ENCODE data around the gene KEAP1. TPM values are rescaled to one million over a fixed set of nuclear protein-coding genes. Genes with fewer than 3 reads are reported as not detected.

The KEAP1 gene
- total and polyA plus RNA-seq, 2 of the 13 experiments (the other 11 are each of a cell fraction or from before 2014, with no cell fraction given): 56.7 to 72.9 TPM

DNA sequence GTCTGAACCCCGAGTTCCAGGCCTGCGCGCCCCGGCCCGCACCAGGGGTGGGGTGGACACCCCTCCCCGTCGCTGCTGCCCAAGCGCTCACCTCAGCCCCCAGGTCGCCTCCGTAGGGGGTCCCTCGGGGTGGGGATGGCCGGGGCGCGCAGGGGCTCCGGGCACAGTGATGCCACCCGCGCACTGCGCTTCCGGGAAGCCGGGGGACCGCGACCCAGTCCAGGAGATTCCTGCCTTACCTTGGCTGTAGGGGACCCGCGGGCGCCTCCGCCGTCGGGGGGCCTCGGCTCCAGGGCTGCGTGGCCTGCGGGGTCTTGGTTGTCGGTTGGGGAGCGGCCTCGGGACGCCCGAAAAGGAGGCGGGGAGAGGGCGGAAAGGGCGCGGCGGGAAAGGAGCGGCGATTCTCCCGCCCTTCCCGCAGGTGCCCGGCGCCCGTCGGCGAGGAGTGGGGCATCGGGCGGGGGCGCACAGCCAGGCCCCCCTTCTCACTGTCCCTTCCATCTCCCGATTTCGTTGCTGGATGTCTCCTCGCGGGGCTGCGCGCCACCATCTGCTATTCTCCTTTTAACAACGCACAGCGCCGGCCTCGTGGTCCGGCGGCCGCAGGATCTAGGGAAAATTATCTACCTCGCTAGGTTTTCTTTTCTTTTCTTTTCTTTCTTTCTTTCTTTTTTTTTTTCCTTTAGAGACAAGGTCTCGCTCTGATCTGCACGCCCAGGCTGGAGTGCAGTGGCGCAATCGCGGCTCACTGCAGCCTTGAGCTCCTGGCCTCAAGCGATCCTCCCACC is at the start of gene KEAP1 (continued):
- TF ChIP-seq, protein P1, sequence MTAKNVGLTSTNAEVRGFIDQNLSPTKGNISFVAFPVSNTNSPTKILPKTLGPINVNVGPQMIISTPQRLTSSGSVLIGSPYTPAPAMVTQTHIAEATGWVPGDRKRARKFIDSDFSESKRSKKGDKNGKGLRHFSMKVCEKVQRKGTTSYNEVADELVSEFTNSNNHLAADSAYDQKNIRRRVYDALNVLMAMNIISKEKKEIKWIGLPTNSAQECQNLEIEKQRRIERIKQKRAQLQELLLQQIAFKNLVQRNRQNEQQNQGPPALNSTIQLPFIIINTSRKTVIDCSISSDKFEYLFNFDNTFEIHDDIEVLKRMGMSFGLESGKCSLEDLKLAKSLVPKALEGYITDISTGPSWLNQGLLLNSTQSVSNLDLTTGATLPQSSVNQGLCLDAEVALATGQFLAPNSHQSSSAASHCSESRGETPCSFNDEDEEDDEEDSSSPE (CRISPR knock-in tag; IDR thresholded peaks at IDR 0.05): peak; percentile 87
- TF ChIP-seq, protein P2, sequence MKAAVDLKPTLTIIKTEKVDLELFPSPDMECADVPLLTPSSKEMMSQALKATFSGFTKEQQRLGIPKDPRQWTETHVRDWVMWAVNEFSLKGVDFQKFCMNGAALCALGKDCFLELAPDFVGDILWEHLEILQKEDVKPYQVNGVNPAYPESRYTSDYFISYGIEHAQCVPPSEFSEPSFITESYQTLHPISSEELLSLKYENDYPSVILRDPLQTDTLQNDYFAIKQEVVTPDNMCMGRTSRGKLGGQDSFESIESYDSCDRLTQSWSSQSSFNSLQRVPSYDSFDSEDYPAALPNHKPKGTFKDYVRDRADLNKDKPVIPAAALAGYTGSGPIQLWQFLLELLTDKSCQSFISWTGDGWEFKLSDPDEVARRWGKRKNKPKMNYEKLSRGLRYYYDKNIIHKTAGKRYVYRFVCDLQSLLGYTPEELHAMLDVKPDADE (CRISPR knock-in tag; IDR thresholded peaks at IDR 0.05): peak; percentile 45; the same call in 1 of the 2 replicates
- TF ChIP-seq CCAR2 (optimal IDR thresholded peaks at IDR 0.05; ENCODE audit: low read depth, low read length) (no peak), ZNF782 (CRISPR knock-in tag; IDR thresholded peaks at IDR 0.05; ENCODE audit: borderline replicate concordance) (peak; percentile 39; the same call in 1 of the 2 replicates), ZNF563 (CRISPR knock-in tag; IDR thresholded peaks at IDR 0.05) (0 out of 2 replicates have a peak, but pooled peaks have one; percentile 60), ZNF253 (CRISPR knock-in tag; IDR thresholded peaks at IDR 0.05; ENCODE audit: borderline replicate concordance) (no peak), ZNF331 (CRISPR knock-in tag; IDR thresholded peaks at IDR 0.05) (0 out of 2 replicates have a peak, but pooled peaks have one; percentile 21), HNF4A (CRISPR knock-in tag; IDR thresholded peaks at IDR 0.05) (peak; percentile 18; the same call in 1 of the 2 replicates), MAFF (IDR thresholded peaks at IDR 0.05; ENCODE audit: low read depth, low read length) (no peak), KDM1A (CRISPR knock-in tag; IDR thresholded peaks at IDR 0.05) (peak; percentile 61; the same call in 1 of the 2 replicates), THYN1 (CRISPR knock-in tag; IDR thresholded peaks at IDR 0.05; ENCODE audit: borderline replicate concordance, low read depth) (no peak), HHEX (CRISPR knock-in tag; IDR thresholded peaks at IDR 0.05) (no peak), GATA4 (IDR thresholded peaks at IDR 0.05; ENCODE audit: borderline replicate concordance, low read depth) (no peak), GZF1 (CRISPR knock-in tag; IDR thresholded peaks at IDR 0.05) (peak; percentile 46; the same call in 1 of the 2 replicates)
- TF ChIP-seq, protein P3, sequence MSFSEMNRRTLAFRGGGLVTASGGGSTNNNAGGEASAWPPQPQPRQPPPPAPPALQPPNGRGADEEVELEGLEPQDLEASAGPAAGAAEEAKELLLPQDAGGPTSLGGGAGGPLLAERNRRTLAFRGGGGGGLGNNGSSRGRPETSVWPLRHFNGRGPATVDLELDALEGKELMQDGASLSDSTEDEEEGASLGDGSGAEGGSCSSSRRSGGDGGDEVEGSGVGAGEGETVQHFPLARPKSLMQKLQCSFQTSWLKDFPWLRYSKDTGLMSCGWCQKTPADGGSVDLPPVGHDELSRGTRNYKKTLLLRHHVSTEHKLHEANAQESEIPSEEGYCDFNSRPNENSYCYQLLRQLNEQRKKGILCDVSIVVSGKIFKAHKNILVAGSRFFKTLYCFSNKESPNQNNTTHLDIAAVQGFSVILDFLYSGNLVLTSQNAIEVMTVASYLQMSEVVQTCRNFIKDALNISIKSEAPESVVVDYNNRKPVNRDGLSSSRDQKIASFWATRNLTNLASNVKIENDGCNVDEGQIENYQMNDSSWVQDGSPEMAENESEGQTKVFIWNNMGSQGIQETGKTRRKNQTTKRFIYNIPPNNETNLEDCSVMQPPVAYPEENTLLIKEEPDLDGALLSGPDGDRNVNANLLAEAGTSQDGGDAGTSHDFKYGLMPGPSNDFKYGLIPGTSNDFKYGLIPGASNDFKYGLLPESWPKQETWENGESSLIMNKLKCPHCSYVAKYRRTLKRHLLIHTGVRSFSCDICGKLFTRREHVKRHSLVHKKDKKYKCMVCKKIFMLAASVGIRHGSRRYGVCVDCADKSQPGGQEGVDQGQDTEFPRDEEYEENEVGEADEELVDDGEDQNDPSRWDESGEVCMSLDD (CRISPR knock-in tag; IDR thresholded peaks at IDR 0.05; ENCODE audit: borderline replicate concordance): peak; percentile 87; the same call in 1 of the 2 replicates
- TF ChIP-seq, protein P4, sequence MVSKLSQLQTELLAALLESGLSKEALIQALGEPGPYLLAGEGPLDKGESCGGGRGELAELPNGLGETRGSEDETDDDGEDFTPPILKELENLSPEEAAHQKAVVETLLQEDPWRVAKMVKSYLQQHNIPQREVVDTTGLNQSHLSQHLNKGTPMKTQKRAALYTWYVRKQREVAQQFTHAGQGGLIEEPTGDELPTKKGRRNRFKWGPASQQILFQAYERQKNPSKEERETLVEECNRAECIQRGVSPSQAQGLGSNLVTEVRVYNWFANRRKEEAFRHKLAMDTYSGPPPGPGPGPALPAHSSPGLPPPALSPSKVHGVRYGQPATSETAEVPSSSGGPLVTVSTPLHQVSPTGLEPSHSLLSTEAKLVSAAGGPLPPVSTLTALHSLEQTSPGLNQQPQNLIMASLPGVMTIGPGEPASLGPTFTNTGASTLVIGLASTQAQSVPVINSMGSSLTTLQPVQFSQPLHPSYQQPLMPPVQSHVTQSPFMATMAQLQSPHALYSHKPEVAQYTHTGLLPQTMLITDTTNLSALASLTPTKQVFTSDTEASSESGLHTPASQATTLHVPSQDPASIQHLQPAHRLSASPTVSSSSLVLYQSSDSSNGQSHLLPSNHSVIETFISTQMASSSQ (IDR thresholded peaks at IDR 0.05; ENCODE audit: low read depth): no peak
- TF ChIP-seq, protein P4 (CRISPR knock-in tag; IDR thresholded peaks at IDR 0.05; ENCODE audit: borderline replicate concordance): peak; percentile 17; the same call in 1 of the 2 replicates
- TF ChIP-seq, protein P5, sequence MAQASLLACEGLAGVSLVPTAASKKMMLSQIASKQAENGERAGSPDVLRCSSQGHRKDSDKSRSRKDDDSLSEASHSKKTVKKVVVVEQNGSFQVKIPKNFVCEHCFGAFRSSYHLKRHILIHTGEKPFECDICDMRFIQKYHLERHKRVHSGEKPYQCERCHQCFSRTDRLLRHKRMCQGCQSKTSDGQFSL (CRISPR knock-in tag; IDR thresholded peaks at IDR 0.05): peak; percentile 30; the same call in 1 of the 2 replicates

All from HepG2 (cell line).